H54 (cell line): ENCODE measurements around the gene KLK2.
A peak's percentile ranks its signal among the peaks of the same experiment; 100 is the strongest.

Experiments used
- DNase-seq: peaks from one replicate; pipeline ENCODE4 v3.0.0; 2011; ENCODE audit warnings: low spot score, mixed read lengths; ENCODE audit not compliant: insufficient read length
- FAIRE-seq: peaks from 3 replicates; lab custom pipeline; 2011; peaks lifted over from hg19 to GRCh38; lab: Jason Lieb, UNC
- POLR2A ChIP-seq: IDR thresholded peaks from 2 replicates; pipeline ENCODE4 v1.6.1; 2011; ENCODE audit warnings: low read depth, mild to moderate bottlenecking, low read length

KLK2 gene

GRCh38 chr19:50911206-50912101, 38.2 kb downstream of the KLK2 start, which contains the start of gene KLK4:
Gene KLK4 (minus strand): TSS chr19:50911395. CDS start chr19:50910738, 657 bp downstream.
- no peak for TF ChIP-seq POLR2A
- no peak for FAIRE-seq

GRCh38 chr19:50912102-50912599, 38.9 kb downstream of the KLK2 start:
- FAIRE-seq (no peak), DNase-seq (no peak)
- no peak for TF ChIP-seq POLR2A

More at GRCh38 chr19:50911206-50912101, 38.2 kb downstream of the KLK2 start, which contains the start of gene KLK4:
- no peak for DNase-seq

DNA sequence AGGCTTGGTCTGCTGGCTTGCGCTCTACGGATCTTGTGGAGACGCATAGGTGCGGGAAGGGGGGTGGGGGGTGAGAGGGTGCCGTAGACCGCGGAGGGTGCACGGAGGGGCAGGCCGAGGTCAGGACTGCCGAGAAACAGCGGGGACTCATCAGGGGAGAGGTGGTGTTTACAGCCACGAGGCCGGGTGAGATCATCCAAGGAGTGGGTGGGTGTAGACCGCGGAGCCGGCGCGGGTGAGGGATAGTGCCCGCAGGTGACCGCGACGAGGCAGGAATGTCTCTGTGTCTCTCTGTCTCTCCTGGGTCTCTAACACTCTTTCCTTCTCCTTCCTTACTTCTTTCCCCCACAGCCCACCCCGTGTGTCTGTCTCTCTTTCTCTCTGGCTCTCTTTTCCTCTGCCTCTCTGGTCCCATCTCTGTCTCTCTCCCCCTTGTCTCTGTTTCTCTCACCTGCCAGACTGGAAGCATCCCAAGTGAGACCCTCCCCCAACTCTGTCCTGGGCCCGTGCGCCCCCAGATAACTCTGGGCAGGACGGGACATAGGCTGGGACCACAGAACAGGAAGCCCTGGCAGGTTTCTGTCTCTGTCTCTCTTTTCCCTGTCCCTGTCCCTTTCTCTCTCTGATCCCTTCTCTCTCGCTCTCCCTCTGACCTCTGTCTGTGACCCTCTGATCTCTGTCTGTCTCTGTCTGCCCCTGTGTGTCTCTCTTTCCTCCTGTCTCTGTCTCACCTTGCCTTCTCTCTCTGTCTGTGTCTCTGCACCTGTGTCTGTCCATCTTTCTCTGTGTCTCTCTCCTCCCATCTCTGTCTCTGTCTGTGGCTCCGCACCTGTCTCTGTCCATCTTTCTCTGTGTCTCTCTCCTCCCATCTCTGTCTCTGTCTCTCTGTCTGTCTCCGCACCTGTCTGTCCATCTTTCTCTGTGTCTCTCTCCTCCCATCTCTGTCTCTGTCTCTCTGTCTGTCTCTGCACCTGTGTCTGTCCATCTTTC, 39.8 kb downstream of the KLK2 start:
- no peak for TF ChIP-seq POLR2A
- FAIRE-seq (no peak), DNase-seq (no peak)

- no peak for DNase-seq
- TF ChIP-seq POLR2A, result no peak
- FAIRE-seq, result no peak
These were observed 42.8 kb downstream of the KLK2 start for GRCh38 chr19:50916069-50916468.

GRCh38 chr19:50921426-50922316, 48.4 kb downstream of the KLK2 start:
- no peak for DNase-seq
- FAIRE-seq, result no peak
- TF ChIP-seq POLR2A, result no peak

DNA sequence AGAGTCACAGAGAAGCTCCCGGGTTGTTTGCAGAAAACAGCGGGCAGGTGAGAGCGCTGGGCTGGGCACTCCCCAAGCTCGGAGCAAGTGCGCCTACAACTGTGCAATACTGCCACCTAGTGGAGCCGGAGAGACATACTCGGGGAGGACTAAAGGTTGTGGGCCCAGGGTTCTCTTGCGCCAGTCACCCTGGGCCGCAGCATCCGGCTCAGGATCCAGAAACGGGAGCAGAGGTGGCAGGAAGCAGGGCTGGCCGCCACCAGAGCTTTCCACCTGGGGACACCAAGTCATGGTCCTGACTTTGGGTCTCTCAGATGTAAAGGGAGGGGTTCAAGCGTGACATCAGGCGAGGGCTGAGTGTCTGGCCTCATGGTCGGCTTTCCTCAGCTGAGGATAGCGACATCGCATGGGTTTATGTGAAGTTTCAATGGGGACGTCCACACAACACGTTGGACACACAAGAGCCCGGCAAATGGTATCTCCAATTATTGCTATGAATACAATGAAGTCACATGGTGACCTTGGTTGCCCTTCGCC, 49.1 kb downstream of the KLK2 start:
- TF ChIP-seq POLR2A, result no peak
- peak; percentile 63 for DNase-seq
- FAIRE-seq, result no peak

DNA sequence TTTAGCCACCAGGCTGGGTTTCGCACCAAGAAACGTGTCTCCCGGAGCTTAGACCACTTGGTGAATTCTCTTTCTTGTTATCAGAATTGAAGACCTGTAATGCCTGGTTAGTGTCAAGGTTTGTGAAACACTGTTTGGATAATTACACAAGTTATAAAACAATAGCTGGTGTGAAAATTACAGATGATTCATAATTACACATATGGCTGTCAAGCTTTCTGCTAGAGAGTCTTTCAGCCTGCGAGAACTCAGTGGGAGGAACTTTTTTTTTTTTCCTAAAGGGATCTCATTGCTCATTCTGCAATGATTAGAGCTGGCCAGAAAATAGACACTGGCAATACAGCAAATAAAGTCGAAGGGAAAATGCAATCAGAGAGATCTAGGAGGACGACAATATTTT, 51.3 kb downstream of the KLK2 start:
- FAIRE-seq (no peak), DNase-seq (no peak)
- no peak for TF ChIP-seq POLR2A

GRCh38 chr19:50925734-50926133, 52.5 kb downstream of the KLK2 start:
- TF ChIP-seq POLR2A, result no peak
- DNase-seq, result no peak
- FAIRE-seq, result no peak

DNA sequence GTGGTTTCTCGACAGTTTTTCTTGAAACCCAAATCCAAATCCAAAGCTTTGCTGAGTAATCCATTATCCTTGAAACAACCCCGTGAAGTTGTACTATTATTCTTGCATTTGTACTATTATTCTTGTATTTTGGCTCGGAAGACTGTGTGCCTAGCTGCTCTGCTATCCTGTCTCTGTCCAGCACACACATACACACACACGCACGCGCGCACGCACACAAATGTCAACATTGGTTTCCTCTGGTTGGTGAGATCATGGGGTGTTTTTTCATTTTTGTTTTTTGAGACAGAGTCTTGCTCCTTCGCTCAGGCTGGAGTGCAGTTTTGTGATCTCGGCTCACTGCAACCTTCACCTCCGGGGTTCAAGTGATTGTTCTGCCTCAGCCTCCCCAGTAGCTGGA, 52.9 kb downstream of the KLK2 start:
- FAIRE-seq (no peak), DNase-seq (no peak)
- TF ChIP-seq POLR2A, result no peak

DNA sequence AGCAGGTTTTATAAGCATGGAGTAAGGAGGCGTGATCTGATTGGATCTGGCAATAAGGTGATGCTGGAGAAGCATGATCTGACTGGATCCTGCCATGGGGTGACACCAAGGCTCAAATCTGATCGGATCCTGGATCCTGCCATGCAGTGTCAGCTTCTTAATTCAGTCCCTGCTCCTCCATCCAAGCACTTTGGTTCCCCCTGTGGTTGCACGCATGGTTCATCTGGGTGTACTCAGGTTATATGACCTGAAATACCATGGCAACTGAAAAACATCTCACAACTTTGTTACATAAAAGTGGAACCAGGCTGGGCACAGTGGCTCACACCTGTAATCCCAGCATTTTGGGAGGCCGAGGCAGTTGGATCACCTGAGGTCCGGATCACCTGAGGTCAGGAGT, 55.6 kb downstream of the KLK2 start:
- FAIRE-seq (no peak), DNase-seq (no peak)
- no peak for TF ChIP-seq POLR2A
